Bronchial epithelial cell (primary cell): ENCODE data around the gene TRIM16. TPM values are rescaled to one million over a fixed set of nuclear protein-coding genes. Genes with fewer than 3 reads are reported as not detected.
"Not testable (repeated sequence)": the region's sequence is repeated elsewhere in the genome, so short reads cannot be mapped to it uniquely, and the experiment has no call there.

Source experiments
- DNase-seq: peaks from one replicate; pipeline ENCODE4 v3.0.0-alpha.2; 2010; ENCODE audit warnings: low read depth
- FAIRE-seq: peaks from 2 replicates; lab custom pipeline; 2011; peaks lifted over from hg19 to GRCh38; lab: Jason Lieb, UNC
- H3K27me3 ChIP-seq: 2 replicates; pipeline ENCODE4 v1.5.1; 2011; ENCODE audit warnings: low read length; ENCODE audit not compliant: control insufficient read depth, insufficient read depth
- H3K36me3 ChIP-seq: 2 replicates; pipeline ENCODE4 v1.5.1; 2011; ENCODE audit warnings: low read length; ENCODE audit not compliant: control insufficient read depth, insufficient read depth
- H3K4me3 ChIP-seq: 2 replicates; pipeline ENCODE4 v1.5.1; 2011; ENCODE audit warnings: mild to moderate bottlenecking, low read depth, low read length, control low read depth
- total RNA-seq: library from RNA; depleted of rRNA; stranded (reverse); fragments of >200 nt; gene quantifications from 2 replicates; pipeline ENCODE4 v1.2.1, GENCODE V29; 2014
- TF ChIP-seq, protein P1 (sequence below): IDR thresholded peaks from 2 replicates; pipeline ENCODE4 v1.5.1; 2011; ENCODE audit warnings: mild to moderate bottlenecking, moderate library complexity, low read length, control low read depth, inconsistent platforms; ENCODE audit not compliant: insufficient read depth, severe bottlenecking

The TRIM16 gene
- total RNA-seq, 1 donor from 2014 or later: 55.0 TPM

DNA sequence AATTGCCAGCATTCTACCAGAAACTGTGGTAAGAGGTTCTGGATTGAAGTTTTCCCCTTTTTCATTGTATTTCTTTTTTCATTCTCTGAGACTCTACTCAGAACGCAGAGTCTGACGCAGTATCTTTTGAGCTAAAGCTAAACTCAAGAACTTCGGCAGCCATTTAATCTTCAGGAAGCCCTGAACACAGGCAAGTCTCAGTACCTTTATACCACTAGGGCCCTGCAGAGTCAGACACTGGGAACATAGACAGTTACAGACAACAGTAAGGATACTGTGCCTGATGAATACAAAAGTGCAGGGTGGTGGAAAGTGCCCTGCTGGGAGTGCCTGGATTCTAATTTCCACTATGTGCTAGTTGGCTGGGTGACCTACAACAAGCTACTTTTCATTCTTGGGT lies 976 bp downstream of the TRIM16 start:
- not testable (repeated sequence) for H3K36me3 ChIP-seq, FAIRE-seq, H3K27me3 ChIP-seq, H3K4me3 ChIP-seq, DNase-seq

DNA sequence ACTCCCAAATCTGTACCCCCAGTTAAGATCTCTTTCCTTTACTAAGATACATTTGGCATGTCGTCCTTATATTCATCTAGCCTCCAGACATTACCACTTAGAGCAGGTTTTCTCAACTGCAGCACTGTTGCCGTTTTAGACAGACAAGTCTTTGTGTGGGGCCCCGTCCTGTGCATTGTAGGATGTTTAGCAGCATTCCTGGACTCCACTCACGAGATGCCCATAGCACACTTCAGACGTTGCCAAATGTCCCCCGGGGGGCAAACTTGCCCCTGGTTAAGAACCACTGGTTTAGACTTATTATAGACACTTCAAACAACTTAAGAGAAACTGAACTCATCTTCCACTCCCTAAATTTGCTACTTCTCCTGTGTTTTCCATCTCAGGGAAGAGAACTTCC lies 8.1 kb downstream of the TRIM16 start:
- H3K27me3 ChIP-seq, DNase-seq, H3K36me3 ChIP-seq, FAIRE-seq, H3K4me3 ChIP-seq: not testable (repeated sequence)

DNA sequence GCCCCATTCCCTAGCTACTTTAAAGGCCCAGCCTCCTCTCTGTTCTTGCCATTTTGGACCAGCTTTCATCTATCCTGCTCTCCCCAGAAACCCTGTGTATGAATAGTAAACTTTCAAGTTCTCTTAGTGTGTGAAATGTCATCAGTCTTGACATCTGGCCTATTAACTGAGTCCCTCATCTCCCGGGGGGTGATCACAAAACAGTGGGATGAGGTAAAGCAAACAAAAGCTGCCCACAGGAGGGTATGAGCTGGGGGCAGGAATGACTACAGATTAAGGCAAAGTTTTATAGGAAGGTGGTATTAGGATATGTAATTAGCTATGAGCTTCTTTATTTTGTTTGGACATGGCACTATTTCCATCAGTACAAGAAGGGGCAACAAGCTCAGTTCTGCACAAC lies 9.5 kb downstream of the TRIM16 start:
- not testable (repeated sequence) for H3K4me3 ChIP-seq, H3K27me3 ChIP-seq, H3K36me3 ChIP-seq, DNase-seq
- peak; percentile 52 for FAIRE-seq

DNA sequence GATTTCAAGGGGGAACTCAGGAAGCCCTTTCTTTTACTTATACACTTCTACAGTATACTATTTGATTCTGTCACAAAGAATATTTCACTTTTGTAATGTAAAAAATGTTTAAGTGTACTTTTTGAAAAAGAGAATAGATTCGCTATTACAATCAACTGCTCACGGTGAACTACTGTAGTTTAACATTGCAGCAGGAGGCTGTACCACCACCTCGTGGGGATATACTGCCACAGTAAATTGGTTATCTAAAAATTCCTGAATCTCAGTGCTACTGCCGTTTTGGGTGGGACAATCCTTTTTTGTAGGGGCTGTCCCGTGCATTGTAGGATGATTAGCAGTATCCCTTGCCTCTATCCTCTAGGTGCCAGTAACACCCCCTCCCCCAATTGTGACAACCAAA lies 14.6 kb downstream of the TRIM16 start:
- not testable (repeated sequence) for H3K36me3 ChIP-seq, FAIRE-seq, H3K4me3 ChIP-seq

DNA sequence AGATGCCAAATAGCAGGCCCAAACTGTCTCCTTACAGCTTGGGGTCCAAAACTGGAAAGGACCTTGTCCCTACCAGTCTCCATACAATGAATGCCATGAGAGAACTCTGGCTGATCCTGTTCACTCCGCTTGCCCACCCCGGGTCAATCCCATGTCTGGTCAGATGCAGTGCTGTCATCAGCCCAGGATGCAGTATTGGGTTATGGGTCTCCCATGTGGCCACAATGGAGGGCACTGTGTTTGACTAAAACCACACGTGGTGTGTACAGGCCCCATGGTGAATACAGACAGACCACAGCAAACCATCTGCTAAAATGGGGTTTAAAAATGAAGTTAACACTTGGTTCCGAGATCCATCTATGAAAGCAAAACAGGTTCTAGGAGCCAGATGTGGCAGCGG lies 20.4 kb downstream of the TRIM16 start:
- FAIRE-seq: no peak

More for the DNA sequence above, 14.6 kb downstream of the TRIM16 start:
- DNase-seq, H3K27me3 ChIP-seq: not testable (repeated sequence)

DNA sequence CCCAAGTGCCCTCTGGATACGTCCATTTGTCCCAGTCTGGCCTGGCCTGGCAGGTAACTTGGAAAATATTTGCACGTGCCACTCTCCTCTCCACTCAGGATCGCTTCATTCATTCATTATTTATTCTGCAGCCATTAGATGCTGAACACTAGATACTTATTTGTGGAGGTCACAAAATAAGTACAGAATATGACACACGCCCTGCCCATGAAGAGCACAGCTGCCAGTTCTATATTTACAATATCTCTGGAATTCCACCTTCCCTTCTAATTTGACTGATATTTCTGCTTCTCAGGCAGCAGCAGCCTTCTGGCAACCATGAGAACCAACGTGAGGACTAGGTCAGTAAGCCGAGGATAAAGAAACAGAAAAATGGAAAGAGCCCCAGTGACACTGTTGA lies 20.9 kb downstream of the TRIM16 start:
- DNase-seq (no peak), FAIRE-seq (no peak)
- Histone ChIP-seq H3K36me3 (peaks cover 3% of the 10 kb centered on the region), H3K27me3 (no peaks in the 10 kb centered on the region), H3K4me3 (no peak overlapping the region)
- TF ChIP-seq, protein P1, sequence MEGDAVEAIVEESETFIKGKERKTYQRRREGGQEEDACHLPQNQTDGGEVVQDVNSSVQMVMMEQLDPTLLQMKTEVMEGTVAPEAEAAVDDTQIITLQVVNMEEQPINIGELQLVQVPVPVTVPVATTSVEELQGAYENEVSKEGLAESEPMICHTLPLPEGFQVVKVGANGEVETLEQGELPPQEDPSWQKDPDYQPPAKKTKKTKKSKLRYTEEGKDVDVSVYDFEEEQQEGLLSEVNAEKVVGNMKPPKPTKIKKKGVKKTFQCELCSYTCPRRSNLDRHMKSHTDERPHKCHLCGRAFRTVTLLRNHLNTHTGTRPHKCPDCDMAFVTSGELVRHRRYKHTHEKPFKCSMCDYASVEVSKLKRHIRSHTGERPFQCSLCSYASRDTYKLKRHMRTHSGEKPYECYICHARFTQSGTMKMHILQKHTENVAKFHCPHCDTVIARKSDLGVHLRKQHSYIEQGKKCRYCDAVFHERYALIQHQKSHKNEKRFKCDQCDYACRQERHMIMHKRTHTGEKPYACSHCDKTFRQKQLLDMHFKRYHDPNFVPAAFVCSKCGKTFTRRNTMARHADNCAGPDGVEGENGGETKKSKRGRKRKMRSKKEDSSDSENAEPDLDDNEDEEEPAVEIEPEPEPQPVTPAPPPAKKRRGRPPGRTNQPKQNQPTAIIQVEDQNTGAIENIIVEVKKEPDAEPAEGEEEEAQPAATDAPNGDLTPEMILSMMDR: no peak

More for the DNA sequence above, 20.4 kb downstream of the TRIM16 start:
- TF ChIP-seq, protein P1: no peak
- no peak overlapping the region for H3K4me3 ChIP-seq
- DNase-seq: no peak
- no peaks in the 10 kb centered on the region for H3K27me3 ChIP-seq
- peaks cover 3% of the 10 kb centered on the region for H3K36me3 ChIP-seq

DNA sequence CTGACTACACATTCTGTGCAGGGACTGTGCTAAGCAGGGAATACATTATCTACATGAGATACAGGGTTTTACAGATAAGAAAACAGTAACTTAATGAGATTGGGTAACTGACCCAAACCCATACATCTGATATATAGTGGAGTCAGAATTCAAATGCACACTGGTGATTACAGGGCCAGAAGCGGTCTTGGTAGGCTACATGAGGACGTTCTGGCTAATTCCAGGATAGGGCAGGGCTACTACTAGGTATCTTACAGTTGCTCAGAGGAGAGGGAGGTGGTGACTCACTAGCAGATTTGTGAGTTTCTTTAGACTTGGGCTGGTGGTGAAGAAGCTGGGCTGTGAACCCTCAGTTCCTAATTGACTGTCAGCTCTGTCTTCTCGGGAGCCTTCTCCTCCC lies 21.4 kb downstream of the TRIM16 start:
- TF ChIP-seq, protein P1: no peak
- no peak overlapping the region for H3K4me3 ChIP-seq
- peak; percentile 64 for DNase-seq
- no peaks in the 10 kb centered on the region for H3K27me3 ChIP-seq
- H3K36me3 ChIP-seq: peaks cover 3% of the 10 kb centered on the region
- FAIRE-seq: no peak

DNA sequence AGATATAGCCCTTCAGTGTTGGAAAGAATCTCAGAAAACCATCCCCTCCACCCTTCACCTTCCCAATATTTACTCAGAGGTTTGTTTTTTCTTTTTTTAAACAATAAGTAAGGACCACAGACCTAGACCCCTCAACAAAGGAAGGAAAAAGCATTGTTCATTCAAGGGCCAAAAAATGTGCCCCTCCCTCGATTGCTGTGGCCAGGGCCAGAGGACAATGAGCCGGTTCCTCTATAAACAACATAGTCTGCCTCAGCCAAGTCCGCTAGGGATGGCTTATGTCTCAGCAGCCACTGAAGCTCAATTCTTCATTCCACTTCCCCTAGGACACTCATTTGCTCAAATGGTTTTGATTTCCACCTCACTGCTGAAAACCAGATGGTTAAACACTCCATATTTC lies 24.0 kb downstream of the TRIM16 start:
- H3K4me3 ChIP-seq: no peak overlapping the region
- H3K27me3 ChIP-seq: no peaks in the 10 kb centered on the region
- TF ChIP-seq, protein P1: no peak
- peaks cover 3% of the 10 kb centered on the region for H3K36me3 ChIP-seq
- DNase-seq (no peak), FAIRE-seq (no peak)
